CD14-positive monocyte (primary cell): ENCODE measurements around the gene PPP1R3C. TPM values are rescaled to one million over a fixed set of nuclear protein-coding genes. Genes with fewer than 3 reads are reported as not detected.

Source experiments
- DNase-seq, 3 donors: peaks; one replicate each; pipeline ENCODE4 v3.0.0-alpha.2; 2011 to 2022
- H2AFZ ChIP-seq: 2 replicates; pipeline ENCODE4 v1.6.0; 2012; ENCODE audit warnings: mild to moderate bottlenecking, low read depth, low read length, inconsistent platforms; ENCODE audit not compliant: insufficient read depth, poor library complexity, severe bottlenecking
- H3K27ac ChIP-seq, 2 donors: 1 replicate in 1 of 2; 2 replicates in 1 of 2; pipeline ENCODE4 v1.5.1; 2012 to 2013; ENCODE audit warnings: low read length in 2 of 2, control low read depth in 1 of 2, inconsistent platforms in 1 of 2, low read depth in 1 of 2, mild to moderate bottlenecking in 1 of 2
- H3K27me3 ChIP-seq, 2 donors: one replicate each; pipeline versions ENCODE4 v1.6.0 to v1.6.1; 2011 to 2013; ENCODE audit warnings: low read length in 2 of 2; ENCODE audit not compliant: control insufficient read depth in 2 of 2, insufficient read depth in 2 of 2
- H3K36me3 ChIP-seq, 2 donors: replicated peaks in 1 of 2; 1 replicate in 1 of 2; 2 replicates in 1 of 2; pipeline versions ENCODE4 v1.5.1 to v1.6.1; 2012 to 2013; ENCODE audit warnings: low read length in 2 of 2, control low read depth in 1 of 2, inconsistent platforms in 1 of 2, mild to moderate bottlenecking in 1 of 2; ENCODE audit not compliant: insufficient read depth in 2 of 2, control insufficient read depth in 1 of 2
- H3K4me1 ChIP-seq, 2 donors: 1 replicate in 1 of 2; 2 replicates in 1 of 2; pipeline versions ENCODE4 v1.5.1 to v1.6.1; 2012 to 2013; ENCODE audit warnings: low read length in 2 of 2, control low read depth in 1 of 2, inconsistent platforms in 1 of 2, mild to moderate bottlenecking in 1 of 2, moderate library complexity in 1 of 2; ENCODE audit not compliant: insufficient read depth in 2 of 2, control insufficient read depth in 1 of 2
- H3K4me2 ChIP-seq: replicated peaks from 2 replicates; pipeline ENCODE3; 2012; ENCODE audit warnings: low read length, moderate library complexity, mild to moderate bottlenecking; ENCODE audit not compliant: poor library complexity, severe bottlenecking; ENCODE audit errors: extremely low read depth
- H3K4me3 ChIP-seq, 3 experiments: fragments of 200-600 bp in 1 of 3; sonication (generic) in 1 of 3; replicated peaks in 1 of 3; 1 replicate in 2 of 3; 2 replicates in 1 of 3; pipeline ENCODE4 v1.5.1; 2011 to 2013; ENCODE audit warnings: low read length in 3 of 3, mild to moderate bottlenecking in 3 of 3, control low read depth in 2 of 3, low read depth in 2 of 3, inconsistent platforms in 1 of 3, moderate library complexity in 1 of 3
- H3K79me2 ChIP-seq: 2 replicates; pipeline ENCODE4 v1.6.0; 2012; ENCODE audit warnings: mild to moderate bottlenecking, control low read depth, inconsistent platforms, low read length, moderate library complexity; ENCODE audit not compliant: insufficient read depth
- H3K9ac ChIP-seq: 2 replicates; pipeline ENCODE4 v1.6.0; 2017; ENCODE audit warnings: low read length, mild to moderate bottlenecking; ENCODE audit not compliant: insufficient read depth, poor library complexity, severe bottlenecking
- H3K9me3 ChIP-seq, 2 donors: replicated peaks in 1 of 2; 1 replicate in 1 of 2; 2 replicates in 1 of 2; pipeline versions ENCODE4 v1.5.1 to v1.6.1; 2012 to 2013; ENCODE audit warnings: low read length in 2 of 2, control low read depth in 1 of 2; ENCODE audit not compliant: control insufficient read depth in 1 of 2, insufficient read depth in 1 of 2
- H4K20me1 ChIP-seq: 2 replicates; pipeline ENCODE4 v1.6.0; 2012; ENCODE audit warnings: mild to moderate bottlenecking, low read length, control low read depth, moderate library complexity; ENCODE audit not compliant: insufficient read depth
- H3K27ac Mint-ChIP-seq, 7 donors: one replicate each; pipeline ENCODE4 v1.8.0; 2020; ENCODE audit warnings: mild to moderate bottlenecking in 7 of 7, mixed read lengths in 7 of 7, moderate library complexity in 6 of 7, inconsistent platforms in 2 of 7
- H3K27me3 Mint-ChIP-seq, 3 donors: one replicate each; pipeline ENCODE4 v1.8.0; 2021 to 2022; ENCODE audit warnings: low read depth in 3 of 3, mild to moderate bottlenecking in 3 of 3, mixed read lengths in 3 of 3, moderate library complexity in 3 of 3, inconsistent platforms in 1 of 3
- H3K36me3 Mint-ChIP-seq, 2 donors: one replicate each; pipeline ENCODE4 v1.8.0; 2020; ENCODE audit warnings: mixed read lengths in 2 of 2, inconsistent platforms in 1 of 2, mild to moderate bottlenecking in 1 of 2
- H3K4me1 Mint-ChIP-seq: one replicate; pipeline ENCODE4 v1.8.0; 2020; ENCODE audit warnings: mild to moderate bottlenecking, mixed read lengths
- H3K4me3 Mint-ChIP-seq, 2 donors: one replicate each; pipeline ENCODE4 v1.8.0; 2020; ENCODE audit warnings: mild to moderate bottlenecking in 2 of 2, mixed read lengths in 2 of 2, moderate library complexity in 1 of 2
- H3K9me3 Mint-ChIP-seq, 7 donors: one replicate each; pipeline ENCODE4 v1.8.0; 2020 to 2022; ENCODE audit warnings: mixed read lengths in 7 of 7, mild to moderate bottlenecking in 6 of 7, moderate library complexity in 6 of 7, inconsistent platforms in 2 of 7
- WGBS: methylation state at CpG from one replicate; pipeline ENCODE4 v1.1.5; 2013; ENCODE audit warnings: missing lambda C conversion rate; ENCODE audit not compliant: insufficient coverage; 5-methylcytosine and 5-hydroxymethylcytosine counted together
- intact Hi-C, 2 donors: fragments of 100-400 bp; cut with micrococcal nuclease; formaldehyde crosslinking; loops; one replicate each; pipeline versions ENCODE4 v1.15.0 to v1.15.1; 2023
- polyA plus RNA-seq, 3 donors: library from polyadenylated mRNA; depleted of rRNA in 1 of 3; unstranded in 2 of 3; stranded (reverse) in 1 of 3; fragments of 300-500 nt in 2 of 3; fragments of >200 nt in 1 of 3; fragmentation: Illumina TruSeq in 2 of 3; gene quantifications; 1 replicate in 2 of 3; 2 replicates in 1 of 3; pipeline ENCODE4 v1.2.3, GENCODE V29; 2012 to 2021
- TF ChIP-seq, protein P1 (sequence below): fragments of 200-600 bp; IDR thresholded peaks from one replicate; pipeline ENCODE4 v1.8.0; 2022; ENCODE audit warnings: antibody characterized with exemption, mild to moderate bottlenecking

Gene PPP1R3C
- polyA plus RNA-seq, 3 donors = not detected

DNA sequence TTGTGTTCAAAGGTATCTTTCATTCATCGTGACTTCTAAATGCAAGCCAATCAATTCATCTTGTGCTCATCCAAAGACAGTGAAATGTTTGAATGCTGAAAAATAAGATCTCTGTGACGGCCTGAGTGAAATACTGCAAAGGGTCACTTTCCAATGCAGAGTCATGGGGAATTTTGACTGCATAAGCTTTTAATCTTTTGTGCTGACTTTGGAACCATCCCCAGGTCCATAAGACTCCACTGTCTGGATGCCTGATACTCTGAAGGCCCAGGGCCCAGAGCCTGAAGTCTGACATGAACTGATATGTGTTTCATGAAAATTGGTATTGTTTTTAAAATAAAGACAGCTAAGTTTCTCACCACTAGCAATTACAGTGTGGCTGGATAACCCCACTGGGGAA lies 39.0 kb downstream of the PPP1R3C start:
- Histone ChIP-seq H3K79me2 (no peaks in the 10 kb centered on the region), H3K4me3 (no peak overlapping the region), H2AFZ (no peak overlapping the region), H3K4me1 (no peaks in the 10 kb centered on the region), H3K4me2 (no peak overlapping the region), H3K9me3 (no peaks in the 10 kb centered on the region), H3K9ac (no peak overlapping the region), H4K20me1 (no peaks in the 10 kb centered on the region), H3K36me3 (no peaks in the 10 kb centered on the region), H3K27ac (no peak overlapping the region), H3K27me3 (no peaks in the 10 kb centered on the region)
- intact Hi-C loops = no loop called here
- 90% methylated on average over 2 of the region's 2 CpGs for WGBS
- no peaks in the 10 kb centered on the region for H3K4me1 Mint-ChIP-seq
- H3K4me3 Mint-ChIP-seq = no peak overlapping the region
- H3K27me3 Mint-ChIP-seq = peaks cover 3 to 9% (median 8%) of the 10 kb centered on the region in 3 donors
- no peak for DNase-seq
- TF ChIP-seq, protein P1, sequence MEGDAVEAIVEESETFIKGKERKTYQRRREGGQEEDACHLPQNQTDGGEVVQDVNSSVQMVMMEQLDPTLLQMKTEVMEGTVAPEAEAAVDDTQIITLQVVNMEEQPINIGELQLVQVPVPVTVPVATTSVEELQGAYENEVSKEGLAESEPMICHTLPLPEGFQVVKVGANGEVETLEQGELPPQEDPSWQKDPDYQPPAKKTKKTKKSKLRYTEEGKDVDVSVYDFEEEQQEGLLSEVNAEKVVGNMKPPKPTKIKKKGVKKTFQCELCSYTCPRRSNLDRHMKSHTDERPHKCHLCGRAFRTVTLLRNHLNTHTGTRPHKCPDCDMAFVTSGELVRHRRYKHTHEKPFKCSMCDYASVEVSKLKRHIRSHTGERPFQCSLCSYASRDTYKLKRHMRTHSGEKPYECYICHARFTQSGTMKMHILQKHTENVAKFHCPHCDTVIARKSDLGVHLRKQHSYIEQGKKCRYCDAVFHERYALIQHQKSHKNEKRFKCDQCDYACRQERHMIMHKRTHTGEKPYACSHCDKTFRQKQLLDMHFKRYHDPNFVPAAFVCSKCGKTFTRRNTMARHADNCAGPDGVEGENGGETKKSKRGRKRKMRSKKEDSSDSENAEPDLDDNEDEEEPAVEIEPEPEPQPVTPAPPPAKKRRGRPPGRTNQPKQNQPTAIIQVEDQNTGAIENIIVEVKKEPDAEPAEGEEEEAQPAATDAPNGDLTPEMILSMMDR = no peak
- peaks cover 0 to 2% (median 0%) of the 10 kb centered on the region in 7 donors for H3K9me3 Mint-ChIP-seq
- H3K36me3 Mint-ChIP-seq = no peaks in the 10 kb centered on the region
- H3K27ac Mint-ChIP-seq = no peak overlapping the region

DNA sequence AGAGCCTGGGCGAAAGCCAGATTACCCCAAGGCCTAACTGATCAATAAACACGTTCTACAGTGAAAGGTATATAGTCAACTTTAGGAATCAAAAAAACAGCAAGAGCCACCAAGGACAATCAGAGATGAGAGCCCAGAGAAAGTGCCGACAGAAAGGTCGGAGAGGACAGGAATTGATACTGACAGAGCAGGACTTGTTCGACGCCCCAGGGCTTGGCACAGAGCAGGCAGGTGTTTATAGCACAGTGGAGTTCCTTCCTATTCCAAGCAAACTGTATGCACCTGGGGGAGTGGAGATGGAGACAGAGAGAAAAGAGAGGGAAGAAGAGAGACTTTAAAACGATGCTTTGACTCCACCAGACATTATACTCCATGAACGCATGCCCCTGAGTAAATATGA lies 39.5 kb downstream of the PPP1R3C start:
- Mint-ChIP-seq H3K4me3 (no peak overlapping the region), H3K27ac (no peak overlapping the region), H3K4me1 (no peaks in the 10 kb centered on the region), H3K9me3 (peaks cover 0 to 2% (median 0%) of the 10 kb centered on the region in 7 donors), H3K27me3 (peaks cover 1 to 9% (median 8%) of the 10 kb centered on the region in 3 donors), H3K36me3 (no peaks in the 10 kb centered on the region)
- Histone ChIP-seq H4K20me1 (no peaks in the 10 kb centered on the region), H3K27me3 (no peaks in the 10 kb centered on the region), H3K4me3 (no peak overlapping the region), H3K79me2 (no peaks in the 10 kb centered on the region), H3K4me2 (no peak overlapping the region), H3K27ac (no peak overlapping the region), H3K4me1 (no peaks in the 10 kb centered on the region), H3K36me3 (no peaks in the 10 kb centered on the region), H3K9ac (no peak overlapping the region), H3K9me3 (no peaks in the 10 kb centered on the region), H2AFZ (no peak overlapping the region)
- intact Hi-C loops = no loop called here
- no peak for DNase-seq
- TF ChIP-seq, protein P1 = no peak
- 100% methylated on average over 1 of the region's 8 CpGs for WGBS
